ENCODE results near the gene STING1.

DNA sequence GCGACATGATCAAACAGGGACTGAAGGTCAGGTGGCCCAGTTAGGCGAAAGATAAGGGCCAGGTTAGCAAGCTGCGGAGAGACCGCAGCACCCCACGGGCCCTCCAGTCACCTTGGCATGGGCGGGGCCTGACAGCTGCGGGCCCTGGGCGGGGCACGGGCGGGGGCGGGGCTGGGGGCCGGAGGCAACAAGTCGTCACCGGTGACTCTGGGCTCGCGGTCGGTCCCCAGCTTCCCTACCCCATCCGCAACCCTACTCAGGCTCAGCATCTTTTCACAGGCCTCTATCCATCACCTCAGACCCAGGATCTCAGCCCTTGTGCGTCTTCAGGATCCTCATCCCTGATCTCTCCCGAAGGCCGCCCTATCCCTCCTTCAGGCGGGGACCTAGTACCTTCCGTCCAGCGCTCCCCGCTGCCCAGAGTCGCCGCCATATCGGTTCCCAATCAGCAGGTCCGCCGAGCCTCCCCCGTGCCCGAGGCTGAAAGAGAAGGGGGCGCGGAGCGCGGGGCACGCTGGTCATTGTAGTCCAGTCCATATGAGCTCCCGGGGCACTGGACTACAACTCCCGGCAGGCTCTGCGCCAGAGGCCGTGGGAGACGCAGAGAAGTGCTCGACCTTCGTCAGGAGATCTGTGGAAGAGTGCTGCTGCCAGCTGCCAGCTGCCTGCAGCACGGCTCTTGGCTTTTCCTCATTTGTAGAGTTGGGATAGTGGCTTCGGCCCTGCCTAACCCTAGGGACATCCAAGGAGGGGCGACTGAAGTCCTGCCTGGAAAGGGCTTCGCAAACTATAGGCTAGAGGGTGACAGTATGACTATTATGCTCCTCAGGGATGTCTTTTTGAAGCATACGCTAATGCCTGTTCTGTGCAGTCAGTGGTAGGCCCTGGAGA is 43.3 kb downstream of the STING1 start, which contains the start of gene DNAJC18:
- TF ChIP-seq, protein P1, sequence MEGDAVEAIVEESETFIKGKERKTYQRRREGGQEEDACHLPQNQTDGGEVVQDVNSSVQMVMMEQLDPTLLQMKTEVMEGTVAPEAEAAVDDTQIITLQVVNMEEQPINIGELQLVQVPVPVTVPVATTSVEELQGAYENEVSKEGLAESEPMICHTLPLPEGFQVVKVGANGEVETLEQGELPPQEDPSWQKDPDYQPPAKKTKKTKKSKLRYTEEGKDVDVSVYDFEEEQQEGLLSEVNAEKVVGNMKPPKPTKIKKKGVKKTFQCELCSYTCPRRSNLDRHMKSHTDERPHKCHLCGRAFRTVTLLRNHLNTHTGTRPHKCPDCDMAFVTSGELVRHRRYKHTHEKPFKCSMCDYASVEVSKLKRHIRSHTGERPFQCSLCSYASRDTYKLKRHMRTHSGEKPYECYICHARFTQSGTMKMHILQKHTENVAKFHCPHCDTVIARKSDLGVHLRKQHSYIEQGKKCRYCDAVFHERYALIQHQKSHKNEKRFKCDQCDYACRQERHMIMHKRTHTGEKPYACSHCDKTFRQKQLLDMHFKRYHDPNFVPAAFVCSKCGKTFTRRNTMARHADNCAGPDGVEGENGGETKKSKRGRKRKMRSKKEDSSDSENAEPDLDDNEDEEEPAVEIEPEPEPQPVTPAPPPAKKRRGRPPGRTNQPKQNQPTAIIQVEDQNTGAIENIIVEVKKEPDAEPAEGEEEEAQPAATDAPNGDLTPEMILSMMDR (IDR thresholded peaks at IDR 0.05 in 4 of 5, conservative IDR thresholded peaks at IDR 0.05 in 1 of 5) = no peak
- peak; percentile 41 to 51 for TF ChIP-seq POLR2A (IDR thresholded peaks at IDR 0.05)

Measured in gastrocnemius medialis (tissue), 4 donors.